SHP77 treated with DMSO at 0.1 percent for 48 hours (cell line): ENCODE results near the gene INSYN2B.

Experiments used
- DNase-seq: peaks from one replicate; lab custom pipeline; 2025; lab: John Stamatoyannopoulos, UW

INSYN2B gene

DNA sequence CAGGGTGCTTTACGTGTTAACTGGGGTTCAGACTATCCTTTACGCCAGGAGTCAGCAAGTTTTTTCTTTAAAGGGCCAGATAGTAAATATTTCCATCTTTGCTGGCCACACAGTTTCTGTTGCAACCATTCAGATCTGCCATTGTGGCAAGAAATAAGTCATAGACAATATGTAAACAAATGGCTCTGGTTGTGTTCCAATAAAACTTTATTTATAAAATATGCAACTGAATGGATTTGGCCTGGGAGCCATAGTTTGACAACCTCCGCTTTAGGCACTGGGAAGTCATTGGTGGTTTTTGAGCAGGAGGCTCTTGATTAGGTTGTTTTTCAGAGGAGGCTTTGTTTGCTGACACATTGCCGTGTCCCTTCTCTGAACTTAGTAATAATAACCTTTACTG, 90.7 kb downstream of the INSYN2B start:
- DNase-seq = no peak

DNA sequence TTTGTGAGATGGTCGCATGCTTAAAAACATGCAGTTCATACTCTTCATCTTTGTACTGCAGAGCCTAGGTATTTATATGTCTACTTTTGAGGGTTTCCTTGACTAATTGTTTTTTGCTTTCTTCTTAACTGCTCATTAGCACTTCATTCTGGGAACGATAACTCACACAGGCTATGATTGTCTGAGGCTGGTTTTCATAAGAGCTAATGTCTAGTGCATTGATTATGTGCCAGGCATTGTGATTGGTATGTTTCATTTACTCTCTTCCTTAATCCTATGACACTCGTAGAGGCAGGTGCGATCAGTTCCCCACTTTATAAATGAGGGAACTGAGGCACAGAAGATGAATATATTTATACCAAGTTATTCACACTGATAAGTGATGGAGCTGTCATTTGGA, 93.6 kb downstream of the INSYN2B start:
- DNase-seq = no peak

DNA sequence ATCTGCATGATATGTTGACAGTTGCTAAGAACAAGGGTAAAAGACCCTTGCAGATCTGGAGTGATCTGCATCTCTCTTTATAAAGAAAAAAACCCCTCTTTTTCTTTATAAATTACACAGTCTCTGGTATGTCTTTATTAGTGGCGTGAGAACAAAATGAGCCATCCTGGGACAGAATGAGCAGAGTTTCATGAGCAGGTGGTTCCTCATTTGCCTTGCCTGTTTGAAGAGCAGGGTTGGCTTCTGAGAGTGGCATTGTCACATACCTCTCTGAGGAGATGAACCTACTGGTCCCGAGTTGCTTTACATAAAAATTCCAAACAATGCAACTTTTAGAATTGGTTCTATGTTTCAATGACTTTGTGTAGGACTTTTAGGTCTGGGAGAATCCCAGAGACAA, 94.3 kb downstream of the INSYN2B start:
- no peak for DNase-seq

DNA sequence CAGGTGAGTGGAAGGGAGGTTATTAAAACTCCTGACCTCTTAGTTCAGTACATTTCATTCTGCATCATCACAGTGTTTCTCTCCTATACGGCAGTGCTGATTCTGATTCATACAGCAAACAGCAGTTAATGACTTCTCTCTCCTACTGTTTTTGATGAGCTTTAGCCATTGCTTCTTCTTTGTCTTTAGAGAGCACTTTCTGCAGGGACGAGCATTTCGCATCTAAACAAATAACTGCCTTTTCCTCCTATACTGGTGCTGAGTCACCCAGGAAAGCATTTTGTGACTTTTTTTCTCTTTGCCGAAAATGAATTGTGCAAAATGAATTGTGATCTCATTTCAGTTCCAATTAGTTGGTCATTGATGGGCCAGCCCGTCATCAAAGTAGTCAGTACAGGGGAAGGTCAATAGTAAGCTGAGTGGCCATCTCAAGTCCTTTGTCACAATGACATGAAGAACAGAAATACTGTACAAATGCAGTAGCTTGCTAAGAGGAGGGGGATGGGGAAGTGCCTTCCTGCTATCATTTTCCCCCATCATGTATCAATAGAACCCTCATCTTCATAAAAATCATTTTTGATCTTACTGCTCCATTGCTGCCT, 98.5 kb downstream of the INSYN2B start:
- DNase-seq = no peak

DNA sequence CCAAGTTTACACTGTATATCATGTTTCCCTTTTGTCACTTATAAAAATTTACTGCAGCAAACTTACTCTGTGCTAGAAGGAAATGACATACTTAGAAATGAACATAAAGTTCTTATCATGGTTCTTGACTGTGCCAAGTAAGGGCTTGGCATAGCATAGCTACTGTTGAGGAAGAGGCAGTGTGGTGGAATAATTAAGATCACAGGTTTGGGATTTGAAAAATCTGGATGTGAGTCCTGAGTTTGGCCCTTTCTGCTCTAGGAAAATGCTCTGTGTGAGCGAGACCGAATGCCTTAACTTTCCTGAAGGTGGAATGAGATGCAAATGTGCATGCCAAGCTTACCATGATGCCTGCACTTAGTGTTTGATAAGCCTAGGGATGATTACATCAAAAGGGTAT, 99.5 kb downstream of the INSYN2B start:
- no peak for DNase-seq

DNA sequence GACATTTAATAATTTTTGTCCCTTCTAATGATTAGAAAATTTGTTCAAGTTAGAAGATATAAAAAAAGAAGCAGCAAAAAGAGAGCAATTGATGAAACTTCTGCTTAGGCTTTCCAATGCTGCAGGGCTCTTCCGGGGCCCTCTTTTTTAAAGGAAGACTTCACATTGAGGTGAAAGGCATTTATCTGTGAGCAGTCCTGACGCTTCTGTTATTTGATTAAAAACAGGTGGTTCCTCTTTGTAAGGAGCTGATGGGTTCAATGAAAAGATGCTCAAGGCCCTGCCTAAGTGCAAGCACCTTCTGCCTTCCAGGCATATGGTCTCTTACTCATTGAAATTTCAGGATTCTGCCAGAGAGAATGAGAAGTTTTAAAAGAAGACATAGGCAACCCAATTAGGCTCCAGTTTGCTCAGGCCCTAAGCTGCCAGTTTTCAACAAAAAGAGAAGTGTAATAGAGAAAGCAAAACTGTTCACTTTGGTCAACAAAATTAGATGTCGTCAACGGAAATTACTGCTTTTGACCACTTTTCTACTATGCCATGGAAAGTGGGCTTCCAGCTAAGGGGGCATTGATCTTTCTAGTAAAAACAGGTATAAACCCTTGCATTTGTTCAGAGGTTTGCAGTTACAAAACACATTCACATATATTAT, 100.2 kb downstream of the INSYN2B start:
- no peak for DNase-seq

DNA sequence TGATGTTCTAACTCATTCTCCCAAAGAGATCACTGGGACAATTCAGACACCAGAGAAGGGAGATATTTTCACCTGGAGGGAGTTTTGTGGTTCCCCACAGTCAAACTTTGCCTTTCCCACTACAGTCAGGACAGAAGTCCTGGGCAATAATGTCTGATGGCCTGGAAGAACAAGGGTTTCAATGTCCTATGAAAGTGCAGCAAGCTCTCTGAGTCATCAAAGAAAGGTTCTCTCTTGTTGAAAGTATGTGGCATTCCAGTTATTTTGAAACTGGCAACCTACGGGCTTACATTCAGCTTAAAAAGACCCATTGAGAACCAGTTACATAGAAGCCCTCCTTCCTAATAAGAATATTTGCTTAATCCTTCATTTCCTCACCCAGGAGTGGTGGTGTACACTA, 103.9 kb downstream of the INSYN2B start:
- no peak for DNase-seq

DNA sequence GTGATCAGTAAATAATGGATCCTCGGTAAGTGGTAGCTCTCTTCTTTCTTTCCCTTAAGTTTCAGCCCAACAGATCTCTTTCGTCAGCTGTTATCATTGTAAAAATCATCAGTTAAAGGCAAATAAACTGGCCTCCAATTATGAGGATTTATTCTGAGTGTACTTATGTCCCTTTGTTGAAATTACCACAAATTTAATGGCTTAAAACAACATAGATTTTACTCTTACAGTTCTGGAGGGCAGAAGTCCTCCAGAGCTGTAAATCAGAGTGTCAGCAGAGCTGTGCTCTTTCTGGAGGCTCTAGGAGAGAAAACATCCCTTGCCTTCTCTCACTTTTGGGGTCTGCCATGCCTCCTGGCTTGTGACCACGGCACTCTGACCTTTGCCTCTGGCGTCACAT, 104.6 kb downstream of the INSYN2B start:
- DNase-seq = no peak

DNA sequence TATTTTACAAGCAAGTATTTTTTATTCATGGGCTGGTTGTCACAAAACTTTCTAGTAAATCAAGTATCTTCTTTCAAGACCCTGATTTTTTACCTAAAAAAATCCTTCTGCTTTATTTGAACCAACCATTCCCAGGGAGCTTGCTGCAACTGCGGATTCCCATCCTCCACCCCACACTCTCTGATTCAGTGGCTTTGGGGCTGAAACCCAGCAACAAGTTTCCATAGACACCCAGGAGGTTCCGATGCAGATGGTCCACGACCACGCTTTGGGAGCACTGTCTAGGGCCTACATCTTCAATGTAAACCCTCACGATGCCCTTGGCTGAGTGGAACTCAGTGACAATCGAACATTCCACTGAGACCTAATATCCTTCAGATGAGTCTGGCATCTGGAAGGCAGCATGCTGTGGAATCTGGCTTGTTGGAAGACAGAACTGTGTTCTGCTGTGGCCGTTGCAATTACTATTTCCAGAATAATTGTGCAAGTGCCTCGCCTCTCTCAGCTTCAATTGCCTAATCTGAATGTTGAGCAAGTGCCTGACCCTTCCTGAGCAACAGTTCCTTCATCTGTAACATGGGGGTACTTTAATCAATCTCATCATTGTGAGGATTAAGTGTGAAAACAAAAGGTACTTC, 105.1 kb downstream of the INSYN2B start:
- no peak for DNase-seq

DNA sequence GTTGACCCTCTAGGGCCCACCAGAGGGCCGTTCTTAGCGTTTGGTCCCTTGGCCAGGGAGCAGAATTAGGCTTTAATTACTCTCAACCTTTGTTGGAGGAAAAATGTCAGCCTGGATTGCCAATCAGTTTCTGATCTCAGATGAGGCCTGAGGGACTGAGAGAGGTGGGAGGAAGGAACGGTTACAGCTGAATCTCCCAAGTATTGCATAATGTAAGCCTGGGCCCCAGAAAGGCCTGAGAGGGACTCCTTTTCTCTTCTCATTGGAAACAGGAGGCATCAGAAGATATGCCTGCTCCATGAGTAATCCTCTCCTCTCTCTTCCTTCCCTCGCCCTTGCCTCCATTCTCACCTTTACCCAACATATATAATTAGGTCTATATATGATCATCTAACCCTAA, 105.7 kb downstream of the INSYN2B start:
- no peak for DNase-seq

DNA sequence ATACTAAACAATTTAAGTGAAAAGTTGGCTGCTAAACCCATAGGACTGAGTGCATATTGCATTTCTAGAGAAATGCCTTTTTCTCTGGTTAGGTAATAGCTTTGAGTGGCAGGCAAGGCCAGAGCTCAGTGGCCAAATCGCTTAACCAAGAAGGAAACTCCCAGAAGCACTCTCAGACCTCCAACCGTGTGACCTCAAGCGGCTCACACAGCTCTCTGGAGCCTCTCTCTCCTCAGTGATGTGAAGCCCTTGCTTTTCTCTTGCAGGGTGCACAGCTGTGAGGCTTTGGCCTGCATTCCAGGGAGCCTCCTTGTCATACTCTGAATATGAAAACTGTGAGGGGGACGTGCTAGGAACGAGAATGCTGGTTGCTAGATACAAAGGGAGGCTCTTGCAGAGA, 106.7 kb downstream of the INSYN2B start:
- DNase-seq = no peak

DNA sequence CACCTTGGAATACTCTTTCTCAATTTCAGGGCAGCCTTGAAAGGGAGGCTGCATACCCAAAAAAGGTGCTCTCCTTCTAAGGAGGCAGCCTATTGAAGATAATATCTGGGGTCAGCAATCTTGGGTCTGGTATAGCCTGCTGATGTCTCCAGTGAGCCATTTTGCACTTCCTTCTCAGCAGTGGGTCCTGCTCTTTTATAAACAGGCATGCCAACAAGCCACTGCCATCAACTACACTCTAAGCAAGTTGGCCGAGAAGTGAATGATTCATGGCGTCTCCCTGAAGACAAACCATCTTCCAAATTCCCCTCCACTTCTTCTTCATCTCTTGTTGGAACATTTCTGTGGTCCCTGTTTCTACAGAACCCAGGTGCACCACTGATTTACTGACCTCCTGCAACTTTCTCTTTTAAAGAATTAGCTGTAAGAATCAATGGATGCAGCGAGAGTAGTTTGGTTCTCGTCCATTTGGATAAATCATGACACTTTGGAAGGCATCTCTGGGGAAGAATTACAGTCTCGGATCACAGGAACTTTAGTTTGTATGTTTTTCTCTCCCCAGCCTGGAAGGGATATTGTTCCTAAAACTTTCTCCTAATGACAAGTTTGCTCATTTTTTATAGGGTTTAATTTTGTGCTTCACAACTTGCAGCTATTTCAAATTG, 108.3 kb downstream of the INSYN2B start:
- DNase-seq = no peak

DNA sequence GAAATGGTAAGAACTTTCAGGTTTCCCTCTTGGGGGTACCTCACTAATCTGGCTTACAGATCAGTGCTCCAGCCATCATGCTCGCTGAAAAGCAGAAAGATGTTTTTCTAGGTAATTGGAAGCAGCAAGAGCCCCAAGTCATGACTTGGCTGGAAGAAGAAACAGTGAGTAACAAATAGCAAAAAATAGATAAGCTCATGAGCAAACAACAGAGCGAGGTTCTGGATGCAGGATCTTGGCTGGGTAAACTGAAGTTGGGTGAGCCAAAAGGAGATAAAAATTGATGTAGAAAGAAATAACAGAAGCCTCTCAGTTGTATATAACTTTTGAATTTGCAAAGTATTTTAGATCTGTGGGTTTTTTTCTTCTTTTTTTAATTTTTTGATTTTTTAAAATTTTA, 110.1 kb downstream of the INSYN2B start:
- DNase-seq = no peak

DNA sequence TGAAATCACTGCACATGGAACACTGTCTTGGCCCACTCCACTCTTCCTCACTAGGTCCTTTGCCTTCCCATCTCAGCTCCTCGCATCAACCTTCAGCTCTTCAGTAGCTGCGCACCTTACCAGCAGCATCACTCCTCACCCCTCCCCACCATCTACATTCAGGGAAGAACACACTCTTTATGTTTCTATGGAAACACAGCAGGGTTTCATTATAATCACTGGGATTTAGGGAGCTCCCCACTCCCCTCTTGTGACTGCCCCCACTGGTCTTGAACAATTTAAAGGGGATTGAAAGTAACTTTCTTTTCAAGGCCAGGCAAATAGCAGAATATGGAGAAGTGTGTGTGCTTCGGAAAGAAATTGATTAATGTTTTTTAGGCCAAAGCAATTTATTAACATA, 111.2 kb downstream of the INSYN2B start:
- no peak for DNase-seq

DNA sequence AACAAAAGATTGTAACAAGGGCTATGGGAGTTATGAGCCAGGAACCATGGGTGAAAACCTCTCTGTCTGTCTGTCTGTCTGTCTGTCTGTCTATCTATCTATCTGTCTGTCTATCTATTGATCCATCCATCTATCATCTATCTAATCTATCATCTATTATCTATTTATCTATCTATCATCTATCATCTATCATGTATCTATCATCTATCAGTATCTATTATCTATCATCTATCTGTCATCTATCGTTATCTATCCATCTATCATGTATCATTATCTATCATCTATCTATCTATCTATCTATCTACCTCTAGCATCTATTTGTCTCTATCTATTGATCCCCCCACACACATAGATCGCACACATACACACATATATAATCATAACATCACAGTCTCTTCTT, 112.9 kb downstream of the INSYN2B start:
- no peak for DNase-seq

DNA sequence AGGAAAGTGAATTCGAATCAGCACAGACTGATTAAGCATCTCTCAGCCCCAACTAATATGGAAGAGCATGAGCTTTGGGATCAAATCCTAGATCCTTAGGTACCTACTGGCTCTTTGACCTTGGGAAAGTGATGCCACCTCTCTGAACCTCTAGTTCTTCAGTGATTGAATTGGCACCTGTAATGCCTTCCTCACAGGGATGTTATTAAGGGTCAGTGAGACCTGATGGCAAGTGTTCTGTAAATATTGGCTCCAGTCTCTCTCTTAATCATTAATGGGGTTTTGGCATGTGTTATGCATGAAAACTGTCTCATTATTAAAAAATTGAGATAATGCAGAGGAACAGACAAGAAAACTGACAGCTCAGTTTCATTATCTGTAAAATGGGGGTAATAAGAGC, 115.8 kb downstream of the INSYN2B start:
- DNase-seq = no peak

DNA sequence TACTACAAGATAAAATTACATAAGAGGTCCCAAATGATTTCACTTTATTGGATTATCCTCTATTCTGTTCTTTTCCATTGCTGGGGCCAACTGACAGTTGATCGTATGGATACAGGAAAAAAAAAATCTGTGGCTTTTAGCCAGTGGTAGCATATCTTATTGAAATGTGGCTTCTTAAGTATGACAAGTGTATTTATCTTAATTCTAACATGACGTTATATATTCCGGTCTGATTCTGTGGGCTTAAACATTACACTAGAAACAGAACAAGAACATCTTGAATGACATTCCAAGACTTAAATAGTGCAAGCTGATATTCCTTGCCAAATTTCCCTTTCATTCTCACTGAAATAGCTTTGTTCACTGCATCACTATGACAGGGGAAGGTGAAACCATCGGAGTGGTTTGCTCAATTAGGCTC, 117.9 kb downstream of the INSYN2B start:
- no peak for DNase-seq

DNA sequence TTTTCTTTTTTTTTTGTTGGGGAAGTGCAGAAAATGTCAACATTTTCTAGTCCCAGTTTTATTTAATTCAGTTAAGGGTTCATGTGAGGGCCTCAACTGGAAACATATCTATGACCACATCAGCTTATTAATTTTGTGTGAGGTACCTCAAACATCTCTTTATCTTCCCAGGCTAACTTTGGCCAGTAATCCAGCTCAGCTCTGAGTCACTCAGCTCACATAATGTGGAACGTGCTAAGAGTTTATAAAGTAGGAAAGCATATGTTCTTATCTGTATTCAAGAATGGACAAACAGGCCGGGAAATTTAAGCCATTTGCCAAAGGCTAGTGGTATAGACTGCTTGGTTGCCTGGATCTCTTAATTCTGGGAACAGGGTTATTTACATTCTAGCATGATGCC, 118.4 kb downstream of the INSYN2B start:
- DNase-seq = no peak

DNA sequence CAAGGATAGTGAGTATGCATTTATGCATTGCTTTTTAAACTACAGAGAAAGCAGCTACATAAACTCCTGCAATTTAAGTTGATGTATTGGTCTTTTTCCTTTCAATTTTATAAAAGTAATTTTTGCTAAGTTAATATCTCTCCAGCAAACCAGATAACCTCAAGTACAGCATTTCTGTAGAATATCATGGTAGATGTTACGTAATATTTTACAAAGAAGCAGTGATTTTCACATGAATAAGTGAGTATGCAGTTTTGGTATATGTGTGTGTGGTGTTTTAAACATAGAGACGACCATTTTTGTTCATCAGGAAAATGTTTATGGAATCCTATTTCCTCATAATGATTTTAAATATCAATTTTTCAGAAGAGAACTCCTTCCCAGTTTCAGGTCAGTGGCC, 118.9 kb downstream of the INSYN2B start:
- DNase-seq = no peak

DNA sequence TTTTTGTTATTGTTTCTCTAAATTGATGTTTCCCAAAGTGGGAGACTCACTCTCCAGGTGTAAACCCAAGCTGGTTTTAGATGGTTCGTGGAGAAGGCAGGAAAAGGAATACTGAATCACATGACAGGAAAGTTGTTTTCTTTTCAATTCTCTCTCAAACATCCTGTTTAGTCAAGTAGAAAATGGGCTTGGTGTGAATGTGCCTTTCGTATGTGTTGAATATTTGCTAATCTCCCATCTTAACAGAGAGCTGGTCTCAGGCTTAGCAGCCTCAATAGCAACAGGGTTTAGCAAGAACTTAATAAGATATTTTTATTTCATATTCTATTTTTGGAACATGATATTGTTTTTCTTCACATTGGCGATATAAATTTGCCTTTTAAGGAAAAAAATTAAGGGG, 119.7 kb downstream of the INSYN2B start:
- no peak for DNase-seq

DNA sequence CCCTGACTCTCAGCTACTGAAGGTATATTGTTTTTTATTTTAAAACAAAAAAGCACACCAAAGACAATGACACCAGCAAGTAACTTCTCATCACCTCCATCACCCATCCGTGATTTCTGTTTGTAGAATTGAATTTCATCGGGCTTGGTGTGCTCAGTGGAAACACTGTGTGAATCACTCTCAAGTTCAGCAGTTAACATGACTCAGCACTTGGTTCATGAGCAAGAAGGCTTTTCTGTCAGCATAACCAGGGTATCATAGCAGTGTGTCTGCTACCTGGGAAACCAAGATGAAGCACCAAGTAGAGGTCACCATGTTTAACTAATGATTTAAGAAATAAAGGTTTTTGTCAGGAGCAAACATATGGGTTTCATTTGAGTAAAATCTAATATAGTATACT, 123.7 kb downstream of the INSYN2B start:
- DNase-seq = no peak

DNA sequence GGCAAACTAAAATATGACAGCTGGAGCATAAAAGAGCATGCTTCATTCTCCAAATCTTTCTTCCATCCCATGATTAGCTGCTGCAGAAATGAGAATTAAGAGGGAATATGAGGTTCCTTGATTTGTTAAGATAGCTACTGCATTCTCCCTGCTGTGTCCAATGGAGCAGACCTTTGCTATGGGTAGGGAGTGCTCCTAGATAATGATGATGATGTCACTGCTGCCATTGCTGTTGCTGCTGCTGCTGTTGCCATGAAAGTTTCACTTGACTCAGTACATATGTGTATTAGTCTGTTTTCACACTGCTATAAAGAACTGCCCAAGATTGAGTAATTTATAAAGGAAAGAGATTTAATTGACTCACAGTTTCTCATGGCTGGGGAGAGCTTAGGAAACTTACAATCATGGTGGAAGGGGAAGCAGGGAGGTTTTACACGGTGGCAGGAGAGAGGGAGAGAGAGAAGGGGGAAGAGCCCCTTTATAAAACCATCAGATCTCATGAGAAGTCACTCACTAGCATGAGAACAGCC, 128.9 kb downstream of the INSYN2B start:
- no peak for DNase-seq

DNA sequence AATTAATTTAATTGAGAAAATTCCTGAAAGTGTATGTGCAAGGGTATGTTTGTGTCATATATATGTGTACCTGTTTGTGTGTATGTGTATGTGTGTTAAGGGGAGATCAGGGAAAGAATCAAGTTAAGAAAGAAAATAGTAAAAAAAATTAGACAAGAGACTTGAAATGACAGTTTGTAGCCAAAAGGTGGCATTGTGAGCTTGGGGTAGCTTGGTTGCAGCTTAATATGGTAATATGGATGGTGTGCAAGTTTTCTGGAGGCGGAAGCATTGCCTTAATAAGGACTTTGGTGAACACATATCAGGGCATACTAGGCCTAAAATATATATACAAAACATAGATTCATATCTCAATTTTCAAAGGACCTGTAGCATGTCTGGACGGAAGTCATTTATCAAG, 129.9 kb downstream of the INSYN2B start:
- no peak for DNase-seq
